A549 treated with CpdA at 1 μM for 4 hours (cell line): ENCODE data around the gene CPNE1. TPM values are rescaled to one million over a fixed set of nuclear protein-coding genes. Genes with fewer than 3 reads are reported as not detected.

Experiments
- total RNA-seq: library from RNA; stranded (reverse); fragments of 200-300 nt; extraction: Qiagen RNA extraction; gene quantifications from 5 replicates; pipeline ENCODE4 v1.2.3, GENCODE V29; 2022; ENCODE audit warnings: low read depth

The CPNE1 gene
- 173 to 232 TPM (median 223 TPM) in 5 replicates for total RNA-seq

DNA sequence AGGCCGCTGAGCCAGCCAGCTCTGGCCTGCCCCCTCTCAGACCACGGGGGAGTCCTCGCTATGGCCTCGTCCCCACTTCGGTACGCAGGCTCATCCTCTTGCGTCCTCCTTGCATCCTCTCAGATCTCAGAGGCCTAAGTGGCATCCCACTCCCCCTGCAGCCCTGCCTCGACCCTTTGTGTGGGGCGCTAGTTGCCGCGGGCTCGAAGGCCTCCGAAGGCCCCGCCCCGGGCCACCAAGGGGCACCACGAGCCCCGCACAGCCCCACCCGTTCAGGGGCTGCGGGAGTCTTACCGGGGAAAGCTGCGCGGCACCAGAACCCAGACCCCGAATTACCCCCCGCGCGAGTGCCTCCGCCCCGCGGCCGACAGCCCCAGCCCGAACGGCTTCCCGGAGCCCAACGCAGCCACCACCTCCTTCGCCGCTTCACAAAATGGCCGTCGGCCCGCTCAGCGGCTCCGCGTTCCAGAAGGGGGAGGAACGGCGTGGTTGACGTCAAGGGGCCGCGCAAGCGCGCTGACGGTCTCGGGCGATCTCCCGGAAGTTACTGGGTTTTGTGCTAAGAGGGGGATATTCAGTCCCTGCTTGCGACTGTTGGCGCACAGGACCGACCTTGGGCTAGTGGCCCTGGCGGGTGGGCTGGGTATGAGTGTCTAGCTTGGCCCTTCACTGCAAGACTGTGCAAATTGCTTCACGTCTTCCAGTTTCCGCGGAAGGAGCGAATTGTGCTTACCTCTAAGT lies at the start of gene CPNE1, which contains the start of gene RBM12:
Gene CPNE1, minus strand, starts transcription at position 435 of the 741 bp plus-strand sequence. CDS start 31,977 bp downstream, outside the sequence.
Gene RBM12, minus strand, starts transcription at position 435 of the 741 bp plus-strand sequence. CDS start 9,578 bp downstream, outside the sequence.

GRCh38 chr20:35699127-35699956 lies 34.6 kb upstream of the CPNE1 start, which contains the start of the genes NFS1 and ROMO1:
Gene NFS1 (minus strand): TSS chr20:35699352. CDS start chr20:35699288, 64 bp downstream.
Gene ROMO1 (plus strand): TSS chr20:35699405. CDS start chr20:35699633, 228 bp downstream.

DNA sequence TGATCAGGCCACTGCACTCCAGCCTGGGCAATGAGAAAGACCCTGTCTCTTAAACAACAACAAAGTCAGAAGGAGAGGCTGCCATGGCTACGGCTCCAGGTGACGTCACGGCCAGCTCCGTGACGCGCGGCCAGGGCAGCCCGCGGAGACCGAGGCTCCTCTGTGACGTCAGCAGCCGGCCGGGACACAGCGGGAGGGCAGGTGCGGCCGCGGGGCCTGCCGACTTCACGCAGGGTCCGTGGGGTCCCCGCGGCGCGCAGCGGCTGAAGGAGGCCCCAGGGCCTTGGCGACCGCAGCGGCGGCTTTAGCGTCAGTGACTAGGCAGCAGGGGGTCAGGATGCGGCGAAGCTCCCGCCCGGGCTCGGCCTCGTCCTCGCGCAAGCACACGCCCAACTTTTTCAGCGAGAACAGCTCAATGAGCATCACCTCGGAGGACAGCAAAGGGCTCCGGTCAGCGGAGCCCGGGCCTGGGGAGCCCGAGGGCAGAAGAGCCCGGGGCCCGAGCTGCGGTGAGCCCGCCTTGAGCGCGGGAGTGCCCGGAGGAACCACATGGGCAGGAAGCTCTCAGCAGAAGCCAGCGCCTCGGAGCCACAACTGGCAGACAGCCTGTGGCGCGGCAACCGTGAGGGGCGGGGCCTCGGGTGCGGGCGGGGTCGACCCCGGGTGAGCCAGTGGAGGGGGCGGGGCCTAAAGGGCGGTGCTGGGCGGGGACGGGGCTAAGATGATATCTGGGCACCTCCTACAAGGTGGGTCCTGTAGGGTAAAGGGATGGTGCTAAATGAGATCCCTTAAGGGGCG lies 48.8 kb downstream of the CPNE1 start, which contains the start of gene SPAG4:
Gene SPAG4, plus strand, starts transcription at position 163 of the 798 bp plus-strand sequence. Its CDS starts 175 bp downstream, at position 338.

Other genes with a start within 250 kb of the CPNE1 start
- not detected in 5 replicates for gene GDF5, start 226.7 kb downstream of the CPNE1 start, total RNA-seq
- gene CEP250, start 209.3 kb downstream of the CPNE1 start, total RNA-seq: 20.2 to 29.3 TPM (median 27.1 TPM) in 5 replicates
- gene C20orf173, start 135.2 kb downstream of the CPNE1 start, total RNA-seq: not detected in 5 replicates
- 219 to 253 TPM (median 244 TPM) in 5 replicates for gene ERGIC3, start 122.8 kb downstream of the CPNE1 start, total RNA-seq
- gene SPAG4, start 49.1 kb downstream of the CPNE1 start, total RNA-seq: 3.0 to 5.5 TPM (median 4.4 TPM) in 5 replicates
- 72.0 to 88.0 TPM (median 78.0 TPM) in 5 replicates for gene RBM12, start within 50 bp of the CPNE1 start, total RNA-seq
- 29.7 to 40.1 TPM (median 37.5 TPM) in 5 replicates for gene NFS1, start 34.5 kb upstream of the CPNE1 start, total RNA-seq
- gene ROMO1, start 34.5 kb upstream of the CPNE1 start, total RNA-seq: 333 to 388 TPM (median 375 TPM) in 5 replicates
- 170 to 221 TPM (median 181 TPM) in 5 replicates for gene RBM39, start 77.4 kb upstream of the CPNE1 start, total RNA-seq
- 20.5 to 31.0 TPM (median 22.7 TPM) in 5 replicates for gene PHF20, start 107.1 kb upstream of the CPNE1 start, total RNA-seq